GM23338 (cell line): Measurements from ENCODE around the gene NDEL1. TPM values are rescaled to one million over a fixed set of nuclear protein-coding genes. Genes with fewer than 3 reads are reported as not detected.

Experiments
- ATAC-seq: fragments of 200-7000 bp; cut with Tn5 transposase; 3 replicates; pipeline ENCODE4 v1.9.1; 2020
- DNase-seq: peaks from one replicate; pipeline ENCODE4 v3.0.0-alpha.2; 2015; ENCODE audit warnings: low spot score
- H2AFZ ChIP-seq: fragments of 200-600 bp; sonication (generic); 2 replicates; pipeline ENCODE4 v1.8.0; 2016; ENCODE audit warnings: antibody characterized with exemption, mild to moderate bottlenecking, moderate library complexity
- H3F3A ChIP-seq: fragments of 200-600 bp; sonication (generic); replicated peaks from 2 replicates; pipeline ENCODE4 v1.8.0; 2017; ENCODE audit warnings: antibody characterized with exemption, mixed run types, low read depth
- H3K27ac ChIP-seq: fragments of 200-600 bp; sonication (generic); 2 replicates; pipeline ENCODE4 v1.6.1; 2016; ENCODE audit warnings: low read depth
- H3K27me3 ChIP-seq: fragments of 200-600 bp; sonication (generic); 2 replicates; pipeline ENCODE4 v1.8.0; 2016; ENCODE audit warnings: mild to moderate bottlenecking, mixed run types, moderate library complexity; ENCODE audit not compliant: insufficient read depth
- H3K36me3 ChIP-seq: fragments of 200-600 bp; sonication (generic); 2 replicates; pipeline ENCODE4 v1.8.0; 2016; ENCODE audit warnings: mild to moderate bottlenecking; ENCODE audit not compliant: insufficient read depth
- H3K4me1 ChIP-seq: fragments of 200-600 bp; sonication (generic); 2 replicates; pipeline ENCODE4 v1.8.0; 2016; ENCODE audit warnings: mild to moderate bottlenecking, moderate library complexity; ENCODE audit not compliant: insufficient read depth
- H3K4me2 ChIP-seq: fragments of 200-600 bp; sonication (generic); 2 replicates; pipeline ENCODE4 v1.7.1; 2017; ENCODE audit warnings: mixed run types
- H3K4me3 ChIP-seq: fragments of 200-600 bp; sonication (generic); 2 replicates; pipeline ENCODE4 v1.6.1; 2016; ENCODE audit warnings: mixed run types
- H3K79me2 ChIP-seq: fragments of 200-600 bp; sonication (generic); replicated peaks from 2 replicates; pipeline ENCODE4 v1.8.0; 2017; ENCODE audit warnings: mild to moderate bottlenecking; ENCODE audit not compliant: insufficient read depth
- H3K9me2 ChIP-seq: fragments of 200-600 bp; sonication (generic); 2 replicates; pipeline ENCODE4 v1.8.0; 2017; ENCODE audit not compliant: insufficient read depth
- H4K20me1 ChIP-seq: fragments of 200-600 bp; sonication (generic); replicated peaks from 2 replicates; pipeline ENCODE4 v1.8.0; 2017; ENCODE audit warnings: mild to moderate bottlenecking; ENCODE audit not compliant: insufficient read depth
- H3K27ac Mint-ChIP-seq: 2 replicates; pipeline ENCODE4 v1.8.0; 2020; ENCODE audit warnings: inconsistent platforms, mild to moderate bottlenecking, moderate library complexity, mixed read lengths
- H3K27me3 Mint-ChIP-seq: 3 replicates; pipeline ENCODE4 v1.8.0; 2022; ENCODE audit warnings: low read depth, mild to moderate bottlenecking, moderate library complexity, mixed read lengths, inconsistent platforms; ENCODE audit not compliant: insufficient read depth, poor library complexity
- H3K36me3 Mint-ChIP-seq: 3 replicates; pipeline ENCODE4 v1.8.0; 2021; ENCODE audit warnings: low read depth, mild to moderate bottlenecking, inconsistent platforms, moderate library complexity, mixed read lengths
- H3K4me1 Mint-ChIP-seq: 3 replicates; pipeline ENCODE4 v1.8.0; 2020; ENCODE audit warnings: mild to moderate bottlenecking, inconsistent platforms, mixed read lengths
- H3K4me3 Mint-ChIP-seq: 3 replicates; pipeline ENCODE4 v1.8.0; 2021; ENCODE audit warnings: moderate library complexity, mild to moderate bottlenecking, inconsistent platforms, mixed read lengths
- H3K9me3 Mint-ChIP-seq: 3 replicates; pipeline ENCODE4 v1.8.0; 2020; ENCODE audit warnings: moderate library complexity, mild to moderate bottlenecking, inconsistent platforms, mixed read lengths
- CREB1 ChIP-seq: fragments of 250-450 bp; sonication (Bioruptor Pico); IDR thresholded peaks from 2 replicates; pipeline ENCODE4 v1.5.0; 2020; ENCODE audit warnings: low read depth, mild to moderate bottlenecking, moderate library complexity
- ETS1 ChIP-seq: IDR thresholded peaks from 2 replicates; pipeline ENCODE4 v1.6.1; 2016; ENCODE audit warnings: antibody characterized with exemption
- EZH2 ChIP-seq: fragments of 200-600 bp; sonication (generic); IDR thresholded peaks from one replicate; pipeline ENCODE4 v1.8.0; 2017; ENCODE audit warnings: antibody characterized with exemption, mild to moderate bottlenecking, low read depth; ENCODE audit not compliant: unreplicated experiment
- EZH2phosphoT487 ChIP-seq: fragments of 200-600 bp; sonication (generic); IDR thresholded peaks from one replicate; pipeline ENCODE4 v1.8.1; 2018; ENCODE audit warnings: antibody characterized with exemption; ENCODE audit not compliant: unreplicated experiment
- JUNB ChIP-seq: IDR thresholded peaks from one replicate; pipeline ENCODE4 v1.6.1; 2016; ENCODE audit warnings: antibody characterized with exemption; ENCODE audit not compliant: unreplicated experiment
- NANOG ChIP-seq: IDR thresholded peaks from 2 replicates; pipeline ENCODE4 v1.6.1; 2016; ENCODE audit warnings: antibody characterized with exemption, borderline replicate concordance
- POLR2AphosphoS5 ChIP-seq: IDR thresholded peaks from 2 replicates; pipeline ENCODE4 v1.6.1; 2016; ENCODE audit warnings: antibody characterized with exemption, low read depth
- ZNF114 ChIP-seq: fragments of 250-450 bp; sonication (Bioruptor Pico); IDR thresholded peaks from 2 replicates; pipeline ENCODE4 v1.5.0; 2020; ENCODE audit warnings: mild to moderate bottlenecking, moderate library complexity
- ZNF331 ChIP-seq: fragments of 250-450 bp; sonication (Bioruptor Pico); IDR thresholded peaks from 2 replicates; pipeline ENCODE4 v1.5.0; 2020; ENCODE audit warnings: low read depth, mild to moderate bottlenecking, moderate library complexity
- ZNF462 ChIP-seq: fragments of 250-450 bp; sonication (Bioruptor Pico); IDR thresholded peaks from 2 replicates; pipeline ENCODE4 v1.5.0; 2020; ENCODE audit warnings: mild to moderate bottlenecking, moderate library complexity
- polyA plus RNA-seq: library from polyadenylated mRNA; unstranded; fragments of >200 nt; fragmentation: Nextera tagmentation; extraction: Ambion mirVana; gene quantifications from 2 replicates; pipeline ENCODE4 v1.2.1, GENCODE V29; 2016
- total RNA-seq: library from RNA; depleted of rRNA; stranded (reverse); fragments of >200 nt; shearing (Covaris generic); gene quantifications from 2 replicates; pipeline ENCODE4 v1.2.3, GENCODE V29; 2014

NDEL1 gene
- total and polyA plus RNA-seq, 2 experiments from 2014 or later = 21.2 to 26.0 TPM

- TF ChIP-seq EZH2 (no peak), JUNB (no peak), CREB1 (no peak), ZNF331 (CRISPR knock-in tag) (no peak), ETS1 (no peak), NANOG (no peak)
- no peaks in the 10 kb centered on the region for H3K27me3 Mint-ChIP-seq
- DNase-seq (no peak), ATAC-seq (no peak)
- H3K4me1 Mint-ChIP-seq = no peaks in the 10 kb centered on the region
- no peaks in the 10 kb centered on the region for H3K36me3 Mint-ChIP-seq
- no peaks in the 10 kb centered on the region for H3K27me3 ChIP-seq
- H3K36me3 ChIP-seq = no peaks in the 10 kb centered on the region
- H2AFZ ChIP-seq = no peak overlapping the region
- no peaks in the 10 kb centered on the region for H3K79me2 ChIP-seq
- H3K27ac ChIP-seq = no peak overlapping the region
- no peaks in the 10 kb centered on the region for H3F3A ChIP-seq
- no peaks in the 10 kb centered on the region for H3K9me3 Mint-ChIP-seq
- H3K4me2 ChIP-seq = no peak overlapping the region
- H4K20me1 ChIP-seq = no peaks in the 10 kb centered on the region
- H3K4me1 ChIP-seq = no peaks in the 10 kb centered on the region
- H3K4me3 Mint-ChIP-seq = no peak overlapping the region
- no peaks in the 10 kb centered on the region for H3K9me2 ChIP-seq
- H3K27ac Mint-ChIP-seq = no peak overlapping the region
- H3K4me3 ChIP-seq = no peak overlapping the region
Observed at GRCh38 chr17:8419305-8419704, 16.4 kb upstream of the NDEL1 start.

GRCh38 chr17:8420041-8420934 lies 15.4 kb upstream of the NDEL1 start:
- H3K36me3 Mint-ChIP-seq = no peaks in the 10 kb centered on the region
- H3K4me3 Mint-ChIP-seq = no peak overlapping the region
- Histone ChIP-seq H3K36me3 (no peaks in the 10 kb centered on the region), H3K79me2 (no peaks in the 10 kb centered on the region), H3K4me2 (no peak overlapping the region), H4K20me1 (no peaks in the 10 kb centered on the region), H3K27ac (no peak overlapping the region), H2AFZ (no peak overlapping the region), H3K4me1 (no peaks in the 10 kb centered on the region), H3F3A (no peaks in the 10 kb centered on the region), H3K27me3 (no peaks in the 10 kb centered on the region), H3K9me2 (no peaks in the 10 kb centered on the region), H3K4me3 (no peak overlapping the region)
- ATAC-seq (no peak), DNase-seq (no peak)
- H3K9me3 Mint-ChIP-seq = no peaks in the 10 kb centered on the region
- no peaks in the 10 kb centered on the region for H3K27me3 Mint-ChIP-seq
- H3K4me1 Mint-ChIP-seq = no peaks in the 10 kb centered on the region
- no peak overlapping the region for H3K27ac Mint-ChIP-seq
- TF ChIP-seq ZNF462 = no peak
- TF ChIP-seq NANOG = no peak
- no peak for TF ChIP-seq EZH2phosphoT487
- no peak for TF ChIP-seq ZNF114 (CRISPR knock-in tag)
- TF ChIP-seq EZH2 = no peak
- no peak for TF ChIP-seq POLR2AphosphoS5
- no peak for TF ChIP-seq ETS1
